IMR-90 (cell line): Measurements from ENCODE around the gene DUOX2. TPM values are rescaled to one million over a fixed set of nuclear protein-coding genes. Genes with fewer than 3 reads are reported as not detected.

Source experiments
- ATAC-seq: fragments of 200-7000 bp; cut with Tn5 transposase; 2 replicates; pipeline ENCODE4 v1.9.1; 2020; ENCODE audit warnings: low read depth, mild to moderate bottlenecking, moderate library complexity
- BruUV-seq: library from RNA; stranded (reverse); fragments of 400-500 nt; replicated peaks from 2 replicates; lab custom pipeline; 2021; lab: Mats Ljungman, UMichigan
- CTCF ChIA-PET: fragments of 300-600 bp; formaldehyde crosslinking; extraction: SDS; loops from one replicate; lab custom pipeline; 2021; ENCODE audit warnings: antibody characterized with exemption; lab: Yijun Ruan, JAX
- POLR2A ChIA-PET: fragments of 300-600 bp; sonication (Branson Sonifier 250); formaldehyde crosslinking; loops from one replicate; lab custom pipeline; 2022; ENCODE audit warnings: antibody characterized with exemption; ENCODE audit not compliant: unreplicated experiment; lab: Charles Lee
- DNase-seq: peaks from one replicate; pipeline ENCODE4 v3.0.0; 2013
- H2AFZ ChIP-seq: replicated peaks from 2 replicates; pipeline ENCODE3; 2013; ENCODE audit warnings: low read length, mild to moderate bottlenecking; ENCODE audit not compliant: poor library complexity
- H2AK5ac ChIP-seq: 2 replicates; pipeline ENCODE4 v1.6.1; 2013; ENCODE audit warnings: low read depth, low read length, inconsistent platforms
- H2AK9ac ChIP-seq: replicated peaks from 2 replicates; pipeline ENCODE3; 2013; ENCODE audit warnings: mild to moderate bottlenecking, low read depth, low read length, moderate library complexity; ENCODE audit not compliant: poor library complexity
- H2BK120ac ChIP-seq: 2 replicates; pipeline ENCODE4 v1.6.1; 2013; ENCODE audit warnings: low read depth, low read length, inconsistent platforms
- H2BK15ac ChIP-seq: 3 replicates; pipeline ENCODE4 v1.6.1; 2013; ENCODE audit warnings: low read depth, low read length, inconsistent platforms
- H2BK20ac ChIP-seq: 2 replicates; pipeline ENCODE4 v1.6.1; 2013; ENCODE audit warnings: low read depth, mild to moderate bottlenecking, inconsistent platforms, low read length, moderate library complexity
- H2BK5ac ChIP-seq: 2 replicates; pipeline ENCODE4 v1.6.1; 2013; ENCODE audit warnings: mild to moderate bottlenecking, low read depth, low read length, inconsistent platforms; ENCODE audit not compliant: poor library complexity, severe bottlenecking
- H3K14ac ChIP-seq: replicated peaks from 2 replicates; pipeline ENCODE4 v1.6.1; 2013; ENCODE audit warnings: low read depth, low read length, inconsistent platforms
- H3K18ac ChIP-seq: 2 replicates; pipeline ENCODE4 v1.6.1; 2013; ENCODE audit warnings: low read depth, low read length, control low read depth
- H3K23ac ChIP-seq: 2 replicates; pipeline ENCODE4 v1.6.1; 2013; ENCODE audit warnings: low read depth, low read length, inconsistent platforms
- H3K27ac ChIP-seq: 2 replicates; pipeline ENCODE4 v1.5.1; 2013; ENCODE audit warnings: mild to moderate bottlenecking, control low read depth, low read length; ENCODE audit not compliant: insufficient read depth
- H3K27me3 ChIP-seq: 2 replicates; pipeline ENCODE4 v1.6.1; 2013; ENCODE audit warnings: low read length; ENCODE audit not compliant: control insufficient read depth, insufficient read depth
- H3K36me3 ChIP-seq: 2 replicates; pipeline ENCODE4 v1.6.1; 2013; ENCODE audit warnings: low read length, mixed read lengths; ENCODE audit not compliant: control insufficient read depth, insufficient read depth
- H3K4ac ChIP-seq: 2 replicates; pipeline ENCODE4 v1.6.1; 2013; ENCODE audit warnings: low read depth, low read length, inconsistent platforms
- H3K4me1 ChIP-seq: 2 replicates; pipeline ENCODE4 v1.6.1; 2013; ENCODE audit warnings: low read length, mixed read lengths; ENCODE audit not compliant: control insufficient read depth, insufficient read depth
- H3K4me2 ChIP-seq: 2 replicates; pipeline ENCODE4 v1.6.1; 2013; ENCODE audit warnings: low read depth, mild to moderate bottlenecking, control low read depth, low read length, moderate library complexity
- H3K4me3 ChIP-seq: 2 replicates; pipeline ENCODE4 v1.5.1; 2013; ENCODE audit warnings: low read depth, mild to moderate bottlenecking, control low read depth, low read length, moderate library complexity; ENCODE audit not compliant: insufficient read depth
- H3K56ac ChIP-seq: 2 replicates; pipeline ENCODE4 v1.6.1; 2013; ENCODE audit warnings: low read length, inconsistent platforms; ENCODE audit not compliant: insufficient read depth; ENCODE audit errors: extremely low read depth
- H3K79me1 ChIP-seq, 2 experiments: 2 replicates each; pipeline ENCODE4 v1.6.1; 2013; ENCODE audit warnings: low read length in 2 of 2, inconsistent platforms in 1 of 2, low read depth in 1 of 2
- H3K9ac ChIP-seq: 2 replicates; pipeline ENCODE4 v1.6.1; 2013; ENCODE audit warnings: low read depth, low read length, control low read depth
- H3K9me1 ChIP-seq: 2 replicates; pipeline ENCODE4 v1.6.1; 2013; ENCODE audit warnings: low read length, inconsistent platforms; ENCODE audit not compliant: insufficient read depth
- H3K9me3 ChIP-seq: 2 replicates; pipeline ENCODE4 v1.6.1; 2013; ENCODE audit warnings: low read length; ENCODE audit not compliant: control insufficient read depth, insufficient read depth
- H4K20me1 ChIP-seq: 2 replicates; pipeline ENCODE4 v1.6.1; 2013; ENCODE audit warnings: low read length, inconsistent platforms; ENCODE audit not compliant: insufficient read depth
- H4K5ac ChIP-seq: 2 replicates; pipeline ENCODE4 v1.6.1; 2013; ENCODE audit warnings: mild to moderate bottlenecking, low read depth, low read length, control low read depth
- H4K8ac ChIP-seq, 2 experiments: 2 replicates each; pipeline ENCODE4 v1.6.1; 2013; ENCODE audit warnings: low read depth in 2 of 2, low read length in 2 of 2, control low read depth in 1 of 2, inconsistent platforms in 1 of 2
- H4K91ac ChIP-seq: 2 replicates; pipeline ENCODE4 v1.6.1; 2013; ENCODE audit warnings: low read depth, low read length, inconsistent platforms; ENCODE audit not compliant: insufficient read depth
- BHLHE40 ChIP-seq: fragments of 150-350 bp; IDR thresholded peaks from 2 replicates; pipeline ENCODE4 v1.6.1; 2016; ENCODE audit warnings: mild to moderate bottlenecking, low read depth, low read length
- CEBPB ChIP-seq: IDR thresholded peaks from 2 replicates; pipeline ENCODE4 v1.6.1; 2012; ENCODE audit warnings: low read depth, low read length, improper control_type of control experiment
- CHD1 ChIP-seq: IDR thresholded peaks from 2 replicates; pipeline ENCODE4 v1.6.1; 2012; ENCODE audit warnings: low read depth, low read length, improper control_type of control experiment
- CTCF ChIP-seq: conservative IDR thresholded peaks from 2 replicates; pipeline ENCODE4 v1.5.1; 2012; ENCODE audit warnings: mild to moderate bottlenecking, low read depth, low read length, improper control_type of control experiment
- ELK1 ChIP-seq: fragments of 150-350 bp; IDR thresholded peaks from 2 replicates; pipeline ENCODE4 v1.6.1; 2016; ENCODE audit warnings: low read depth, mild to moderate bottlenecking, low read length, moderate library complexity, borderline replicate concordance
- FOS ChIP-seq: fragments of 150-350 bp; IDR thresholded peaks from 2 replicates; pipeline ENCODE4 v1.6.1; 2016; ENCODE audit warnings: low read depth, low read length
- MAZ ChIP-seq: IDR thresholded peaks from 2 replicates; pipeline ENCODE4 v1.6.1; 2012; ENCODE audit warnings: low read depth, mild to moderate bottlenecking, low read length, improper control_type of control experiment, moderate library complexity, borderline replicate concordance
- MXI1 ChIP-seq: IDR thresholded peaks from 2 replicates; pipeline ENCODE4 v1.6.1; 2012; ENCODE audit warnings: low read depth, mild to moderate bottlenecking, low read length, moderate library complexity, borderline replicate concordance
- NFE2L2 ChIP-seq: fragments of 150-350 bp; IDR thresholded peaks from 2 replicates; pipeline ENCODE4 v1.6.1; 2016; ENCODE audit warnings: low read depth, mild to moderate bottlenecking, low read length
- POLR2A ChIP-seq: IDR thresholded peaks from 2 replicates; pipeline ENCODE4 v1.6.1; 2012; ENCODE audit warnings: mild to moderate bottlenecking, low read depth, low read length
- RAD21 ChIP-seq: IDR thresholded peaks from 2 replicates; pipeline ENCODE4 v1.6.1; 2012; ENCODE audit warnings: low read length, improper control_type of control experiment
- RCOR1 ChIP-seq: IDR thresholded peaks from 2 replicates; pipeline ENCODE4 v1.6.1; 2012; ENCODE audit warnings: mild to moderate bottlenecking, low read length, improper control_type of control experiment; ENCODE audit not compliant: insufficient replicate concordance
- RFX5 ChIP-seq: IDR thresholded peaks from 2 replicates; pipeline ENCODE4 v1.8.0; 2012; ENCODE audit warnings: low read depth, mild to moderate bottlenecking, low read length, moderate library complexity
- SMC3 ChIP-seq: fragments of 150-350 bp; IDR thresholded peaks from 2 replicates; pipeline ENCODE4 v1.6.1; 2016; ENCODE audit warnings: low read depth, mild to moderate bottlenecking, antibody characterized with exemption, low read length, moderate library complexity
- USF2 ChIP-seq: fragments of 150-350 bp; IDR thresholded peaks from 2 replicates; pipeline ENCODE4 v1.6.1; 2017; ENCODE audit warnings: mild to moderate bottlenecking, antibody characterized with exemption, low read length, low read depth
- WGBS, 2 experiments: methylation state at CpG; one replicate each; pipeline versions ENCODE4 v1.1.5 to v1.1.7; 2013; ENCODE audit warnings: missing lambda C conversion rate in 2 of 2; ENCODE audit not compliant: insufficient read length in 1 of 2; ENCODE audit errors: extremely low coverage in 2 of 2; 5-methylcytosine and 5-hydroxymethylcytosine counted together
- dilution Hi-C: fragments of 300-500 bp; cut with HindIII; formaldehyde crosslinking; loops from one replicate; pipeline ENCODE4 v1.14.3; 2018; ENCODE audit warnings: low sequenced_read_pairs; ENCODE audit not compliant: unreplicated experiment
- in situ Hi-C: fragments of 300-500 bp; cut with MboI; formaldehyde crosslinking; loops from 3 replicates; pipeline ENCODE4 v1.14.3; 2019; ENCODE audit warnings: low sequenced_read_pairs, inconsistent platforms, mixed read lengths
- intact Hi-C: fragments of 100-400 bp; cut with micrococcal nuclease; formaldehyde crosslinking; loops from 2 replicates; pipeline ENCODE4 v1.10.0; 2022
- polyA plus RNA-seq, 3 experiments: library from polyadenylated mRNA; depleted of rRNA; stranded (reverse); fragments of >200 nt; gene quantifications; 2 replicates each; pipeline ENCODE4 v1.2.3, GENCODE V29; 2012; ENCODE audit warnings: low replicate concordance in 1 of 3
- total RNA-seq: library from RNA; depleted of rRNA; stranded (reverse); fragments of >200 nt; gene quantifications from 2 replicates; pipeline ENCODE4 v1.2.3, GENCODE V29; 2012

DUOX2 gene
- total and polyA plus RNA-seq, 2 of the 4 experiments (the other 2 are of a cell fraction) = not detected

GRCh38 chr15:45112143-45112590 is 1.8 kb downstream of the DUOX2 start:
- ATAC-seq = no peak

More at GRCh38 chr15:45112143-45112590, 1.8 kb downstream of the DUOX2 start:
- Histone ChIP-seq H4K91ac (no peak overlapping the region), H3K23ac (no peak overlapping the region), H2AK9ac (no peak overlapping the region), H3K27ac (no peak overlapping the region), H3K56ac (no peak overlapping the region), H2AK5ac (no peak overlapping the region), H2BK20ac (no peak overlapping the region), H3K27me3 (peaks cover 83% of the 10 kb centered on the region), H2BK15ac (no peak overlapping the region), H4K8ac (no peak overlapping the region), H3K36me3 (no peaks in the 10 kb centered on the region), H3K4me2 (no peak overlapping the region; the same call in 1 of the 2 replicates), H4K20me1 (no peaks in the 10 kb centered on the region), H4K5ac (no peak overlapping the region), H3K14ac (no peak overlapping the region), H3K9me3 (no peaks in the 10 kb centered on the region), H3K79me1 (no peaks in the 10 kb centered on the region), H3K4me1 (no peaks in the 10 kb centered on the region; the same call in 1 of the 2 replicates), H2BK5ac (no peak overlapping the region), H2AFZ (no peak overlapping the region), H3K4me3 (no peak overlapping the region), H3K18ac (no peak overlapping the region), H3K4ac (no peak overlapping the region), H3K9me1 (no peaks in the 10 kb centered on the region), H3K9ac (no peak overlapping the region), H2BK120ac (no peak overlapping the region)
- in situ Hi-C loops = no loop called here
- TF ChIP-seq POLR2A (no peak), CTCF (no peak), MAZ (no peak), ELK1 (no peak), FOS (no peak), NFE2L2 (no peak), CHD1 (no peak), RFX5 (no peak), RCOR1 (no peak), MXI1 (no peak), USF2 (no peak), BHLHE40 (no peak), RAD21 (no peak), CEBPB (no peak), SMC3 (no peak)
- ChIA-PET CTCF (no interaction called here), POLR2A (no interaction called here)
- dilution Hi-C loops = no loop called here
- no TSS peak for BruUV-seq
- no CpG with 5 or more reads among the region's 13 CpGs for WGBS, 2 experiments
- intact Hi-C loops = no loop called here
- no peak for DNase-seq
